Lung (tissue), 12 donors: ENCODE results near the gene CIDEB. TPM values are rescaled to one million over a fixed set of nuclear protein-coding genes. Genes with fewer than 3 reads are reported as not detected.

Experiments used
- ATAC-seq: fragments of 200-7000 bp; cut with Tn5 transposase; one replicate; pipeline ENCODE4 v1.9.1; 2020; ENCODE audit warnings: moderate number of reproducible peaks; ENCODE audit not compliant: insufficient read depth, low FRiP score
- DNase-seq, 3 donors: peaks; one replicate each; pipeline ENCODE4 v3.0.0-alpha.2; 2013 to 2017
- H3K27ac ChIP-seq, 2 donors: one replicate each; pipeline ENCODE4 v1.5.1; 2013; ENCODE audit warnings: mild to moderate bottlenecking in 2 of 2, moderate library complexity in 2 of 2, control low read depth in 1 of 2, inconsistent platforms in 1 of 2, low read depth in 1 of 2, low read length in 1 of 2
- H3K27me3 ChIP-seq, 3 donors: one replicate each; pipeline ENCODE4 v1.5.1; 2013; ENCODE audit warnings: low read length in 2 of 3; ENCODE audit not compliant: control insufficient read depth in 3 of 3, insufficient read depth in 3 of 3
- H3K36me3 ChIP-seq, 4 donors: one replicate each; pipeline ENCODE4 v1.5.1; 2013; ENCODE audit warnings: low read length in 4 of 4, mild to moderate bottlenecking in 1 of 4, moderate library complexity in 1 of 4; ENCODE audit not compliant: control insufficient read depth in 4 of 4, insufficient read depth in 4 of 4
- H3K4me1 ChIP-seq, 5 donors: one replicate each; pipeline ENCODE4 v1.5.1; 2013; ENCODE audit warnings: low read length in 5 of 5, mild to moderate bottlenecking in 2 of 5, moderate library complexity in 1 of 5; ENCODE audit not compliant: control insufficient read depth in 5 of 5, insufficient read depth in 5 of 5
- H3K4me3 ChIP-seq: one replicate; pipeline ENCODE4 v1.5.1; 2013; ENCODE audit warnings: mild to moderate bottlenecking, control low read depth, moderate library complexity
- H3K9ac ChIP-seq, 2 donors: one replicate each; pipeline ENCODE4 v1.5.1; 2013; ENCODE audit warnings: low read length in 2 of 2, control low read depth in 1 of 2; ENCODE audit not compliant: insufficient read depth in 1 of 2
- H3K9me3 ChIP-seq, 4 donors: one replicate each; pipeline ENCODE4 v1.5.1; 2013; ENCODE audit warnings: low read length in 3 of 4, mild to moderate bottlenecking in 1 of 4, moderate library complexity in 1 of 4; ENCODE audit not compliant: control insufficient read depth in 4 of 4, insufficient read depth in 3 of 4
- CTCF ChIP-seq: IDR thresholded peaks from 2 replicates; pipeline ENCODE4 v1.5.1; 2012; ENCODE audit warnings: mild to moderate bottlenecking; ENCODE audit errors: control extremely low read depth, extremely low read depth
- WGBS, 2 donors: extraction: QIAGEN DNeasy Blood & Tissue Kit; methylation state at CpG; one replicate each; pipeline ENCODE4 v1.1.7; 2013; 5-methylcytosine and 5-hydroxymethylcytosine counted together
- polyA plus RNA-seq, 2 donors: library from polyadenylated mRNA; stranded (reverse); fragments of 200-250 nt; gene quantifications; one replicate each; pipeline ENCODE4 v1.2.1, GENCODE V29; 2013
- total RNA-seq, 2 donors: library from RNA; depleted of rRNA in 1 of 2; stranded (reverse); fragments of >200 nt in 1 of 2; gene quantifications; one replicate each; pipeline ENCODE4 v1.2.1, GENCODE V29; 2014 to 2021
- donor health status: control.
- donor health status: control.
- donor health status: Bipolar disorder and iron deficiency.
- donor health status: healthy.
- donor health status: DM: yes; HTN: yes; CAD: no.

CIDEB gene
- total and polyA plus RNA-seq, 4 donors: 8.3 to 19.7 (median 14.2) TPM

- 97 to 98% methylated on average over 2 of the region's 2 CpGs for WGBS, 2 donors
- Histone ChIP-seq H3K9me3 (no peaks in the 10 kb centered on the region), H3K36me3 (no peaks in the 10 kb centered on the region), H3K4me1 (peaks cover 0 to 8% (median 0%) of the 10 kb centered on the region in 5 donors), H3K27ac (no peak overlapping the region), H3K9ac (no peak overlapping the region), H3K27me3 (peaks cover 0 to 14% (median 11%) of the 10 kb centered on the region in 3 donors), H3K4me3 (no peak overlapping the region)
- TF ChIP-seq CTCF: no peak
- ATAC-seq (no peak), DNase-seq (no peak)
Measured at GRCh38 chr14:24348186-24348585, 40.4 kb upstream of the CIDEB start.

- Histone ChIP-seq H3K4me1 (peaks cover 0 to 7% (median 0%) of the 10 kb centered on the region in 5 donors), H3K36me3 (no peaks in the 10 kb centered on the region), H3K27ac (no peak overlapping the region), H3K9ac (no peak overlapping the region), H3K27me3 (peaks cover 0 to 17% (median 13%) of the 10 kb centered on the region in 3 donors), H3K4me3 (no peak overlapping the region), H3K9me3 (no peaks in the 10 kb centered on the region)
- ATAC-seq (no peak), DNase-seq (no peak)
- WGBS, 2 donors: 48 to 50% methylated on average over 1 of the region's 1 CpG
- no peak for TF ChIP-seq CTCF
Measured at GRCh38 chr14:24347134-24347533, 39.4 kb upstream of the CIDEB start.

- H3K4me1 ChIP-seq: peaks cover 0 to 9% (median 2%) of the 10 kb centered on the region in 5 donors
- H3K9me3 ChIP-seq: no peaks in the 10 kb centered on the region
- no peak for ATAC-seq
- DNase-seq: no peak
- peaks cover 0 to 30% (median 29%) of the 10 kb centered on the region in 3 donors for H3K27me3 ChIP-seq
- TF ChIP-seq CTCF: no peak
- H3K27ac ChIP-seq: no peak overlapping the region
- H3K36me3 ChIP-seq: no peaks in the 10 kb centered on the region
- no peak overlapping the region for H3K4me3 ChIP-seq
- WGBS, 2 donors: 77 to 79% methylated on average over 7 of the region's 7 CpGs
- no peak overlapping the region for H3K9ac ChIP-seq
Measured at GRCh38 chr14:24343795-24344660, 36.3 kb upstream of the CIDEB start.
